H1 (cell line): ENCODE results near the gene CANT1. TPM values are rescaled to one million over a fixed set of nuclear protein-coding genes. Genes with fewer than 3 reads are reported as not detected.

Experiments used
- CTCF ChIA-PET: fragments of 300-600 bp; sonication (Branson Sonifier 250); formaldehyde crosslinking; loops from one replicate; lab custom pipeline; 2021; ENCODE audit not compliant: partially characterized antibody; lab: Charles Lee
- POLR2A ChIA-PET: fragments of 300-600 bp; sonication (Branson Sonifier 250); formaldehyde crosslinking; loops from one replicate; lab custom pipeline; 2021; ENCODE audit warnings: inconsistent platforms; ENCODE audit not compliant: partially characterized antibody; lab: Charles Lee
- DNase-seq, 2 experiments: peaks; one replicate each; pipeline versions ENCODE4 v3.0.0 to v3.0.0-alpha.2; 2010 to 2022; ENCODE audit warnings: low spot score in 2 of 2, low read depth in 1 of 2, mixed read lengths in 1 of 2
- FAIRE-seq: peaks from 2 replicates; lab custom pipeline; 2011; peaks lifted over from hg19 to GRCh38; lab: Jason Lieb, UNC
- H2AFZ ChIP-seq: 2 replicates; pipeline ENCODE4 v1.8.1; 2012; ENCODE audit warnings: low read length, inconsistent platforms
- H2AK5ac ChIP-seq: 2 replicates; pipeline ENCODE4 v1.6.1; 2013; ENCODE audit warnings: low read depth, low read length
- H2BK120ac ChIP-seq: replicated peaks from 2 replicates; pipeline ENCODE3; 2013; ENCODE audit warnings: low read depth, low read length, inconsistent platforms
- H2BK12ac ChIP-seq: 2 replicates; pipeline ENCODE4 v1.6.1; 2013; ENCODE audit warnings: low read depth, low read length
- H2BK15ac ChIP-seq: 2 replicates; pipeline ENCODE4 v1.6.1; 2013; ENCODE audit warnings: low read length
- H2BK20ac ChIP-seq: 2 replicates; pipeline ENCODE4 v1.6.1; 2013; ENCODE audit warnings: low read length
- H2BK5ac ChIP-seq: 2 replicates; pipeline ENCODE4 v1.6.1; 2013; ENCODE audit warnings: low read depth, low read length
- H3K14ac ChIP-seq: 2 replicates; pipeline ENCODE4 v1.6.1; 2013; ENCODE audit warnings: inconsistent platforms; ENCODE audit not compliant: insufficient read length
- H3K18ac ChIP-seq: 2 replicates; pipeline ENCODE4 v1.6.1; 2013; ENCODE audit warnings: low read length; ENCODE audit errors: extremely low read depth
- H3K23ac ChIP-seq: 2 replicates; pipeline ENCODE4 v1.6.1; 2013; ENCODE audit warnings: inconsistent platforms; ENCODE audit not compliant: insufficient read length
- H3K23me2 ChIP-seq: 2 replicates; pipeline ENCODE4 v1.6.1; 2013; ENCODE audit warnings: low read depth, low read length
- H3K27ac ChIP-seq: 2 replicates; pipeline ENCODE4 v1.6.1; 2011; ENCODE audit warnings: low read depth, low read length, inconsistent platforms
- H3K27me3 ChIP-seq, 4 experiments: replicated peaks in 1 of 4; 1 replicate in 1 of 4; 2 replicates in 3 of 4; pipeline versions ENCODE4 v1.6.1 to v1.8.1; 2011 to 2013; ENCODE audit warnings: low read length in 3 of 4, mild to moderate bottlenecking in 3 of 4, inconsistent platforms in 2 of 4, mixed read lengths in 2 of 4, moderate library complexity in 1 of 4; ENCODE audit not compliant: control insufficient read depth in 3 of 4, insufficient read depth in 3 of 4; ENCODE audit errors: extremely low read depth in 1 of 4
- H3K36me3 ChIP-seq, 4 experiments: 2 replicates each; pipeline versions ENCODE4 v1.6.1 to v1.8.1; 2011 to 2013; ENCODE audit warnings: mild to moderate bottlenecking in 4 of 4, low read length in 3 of 4, moderate library complexity in 2 of 4, control low read depth in 1 of 4, inconsistent platforms in 1 of 4; ENCODE audit not compliant: insufficient read depth in 4 of 4, control insufficient read depth in 2 of 4
- H3K4ac ChIP-seq: replicated peaks from 2 replicates; pipeline ENCODE3; 2013; ENCODE audit warnings: low read length, low read depth, mixed read lengths, inconsistent platforms; ENCODE audit not compliant: insufficient read length
- H3K4me1 ChIP-seq, 4 experiments: replicated peaks in 1 of 4; 1 replicate in 1 of 4; 2 replicates in 3 of 4; pipeline versions ENCODE4 v1.6.1 to v1.8.1; 2011 to 2013; ENCODE audit warnings: low read length in 3 of 4, inconsistent platforms in 2 of 4, mixed read lengths in 1 of 4; ENCODE audit not compliant: insufficient read depth in 4 of 4, control insufficient read depth in 3 of 4
- H3K4me2 ChIP-seq, 2 experiments: 2 replicates each; pipeline versions ENCODE4 v1.6.1 to v1.8.1; 2011 to 2013; ENCODE audit warnings: low read depth in 2 of 2, low read length in 2 of 2, control low read depth in 1 of 2, inconsistent platforms in 1 of 2, mild to moderate bottlenecking in 1 of 2; ENCODE audit not compliant: insufficient read depth in 1 of 2
- H3K4me3 ChIP-seq, 4 experiments: fragments of 200-600, 300-600 bp in 1 of 4; sonication (generic), shearing (Covaris generic), sonication (Bioruptor Twin) in 1 of 4; 2 replicates each; pipeline versions ENCODE4 v1.5.1 to v1.8.1; 2011 to 2016; ENCODE audit warnings: low read length in 4 of 4, low read depth in 3 of 4, control low read depth in 2 of 4, inconsistent platforms in 2 of 4, mild to moderate bottlenecking in 2 of 4, mixed read lengths in 1 of 4, moderate library complexity in 1 of 4; ENCODE audit not compliant: insufficient read depth in 2 of 4; ENCODE audit errors: extremely low read depth in 1 of 4
- H3K56ac ChIP-seq: replicated peaks from 2 replicates; pipeline ENCODE3; 2013; ENCODE audit warnings: low read depth, mild to moderate bottlenecking, mixed read lengths, low read length, inconsistent platforms; ENCODE audit not compliant: insufficient read length
- H3K79me1 ChIP-seq: 2 replicates; pipeline ENCODE4 v1.6.1; 2013; ENCODE audit warnings: low read depth, low read length, control low read depth
- H3K79me2 ChIP-seq, 2 experiments: 2 replicates each; pipeline versions ENCODE4 v1.6.1 to v1.8.1; 2012 to 2013; ENCODE audit warnings: low read length in 2 of 2, mild to moderate bottlenecking in 2 of 2, inconsistent platforms in 1 of 2; ENCODE audit not compliant: insufficient read depth in 2 of 2, control insufficient read depth in 1 of 2
- H3K9ac ChIP-seq, 4 experiments: replicated peaks in 1 of 4; 1 replicate in 1 of 4; 2 replicates in 3 of 4; pipeline versions ENCODE4 v1.6.1 to v1.8.1; 2011 to 2013; ENCODE audit warnings: low read depth in 3 of 4, low read length in 3 of 4, control low read depth in 2 of 4, mild to moderate bottlenecking in 2 of 4, moderate library complexity in 2 of 4, inconsistent platforms in 1 of 4; ENCODE audit errors: extremely low read depth in 1 of 4
- H3K9me3 ChIP-seq, 2 experiments: 2 replicates each; pipeline versions ENCODE4 v1.6.1 to v1.8.1; 2012 to 2013; ENCODE audit warnings: mild to moderate bottlenecking in 2 of 2, moderate library complexity in 2 of 2, control low read depth in 1 of 2, inconsistent platforms in 1 of 2, low read depth in 1 of 2, low read length in 1 of 2, mixed read lengths in 1 of 2; ENCODE audit not compliant: insufficient read depth in 2 of 2
- H4K20me1 ChIP-seq, 2 experiments: replicated peaks in 1 of 2; 2 replicates each; pipeline versions ENCODE3 to v1.8.1; 2011 to 2013; ENCODE audit warnings: inconsistent platforms in 2 of 2, low read length in 2 of 2, mild to moderate bottlenecking in 1 of 2; ENCODE audit not compliant: insufficient read depth in 2 of 2, control insufficient read depth in 1 of 2
- H4K5ac ChIP-seq: 2 replicates; pipeline ENCODE4 v1.6.1; 2013; ENCODE audit warnings: low read length, low read depth, mixed read lengths, inconsistent platforms; ENCODE audit not compliant: insufficient read length
- H4K8ac ChIP-seq: 2 replicates; pipeline ENCODE4 v1.8.0; 2013; ENCODE audit warnings: mild to moderate bottlenecking, moderate library complexity, low read length, inconsistent platforms; ENCODE audit not compliant: insufficient read depth; ENCODE audit errors: extremely low read depth
- H4K91ac ChIP-seq: replicated peaks from 2 replicates; pipeline ENCODE3; 2013; ENCODE audit warnings: low read length, mixed read lengths, inconsistent platforms; ENCODE audit not compliant: insufficient read length
- WGBS, 2 experiments: shearing (Covaris generic) in 1 of 2; methylation state at CpG; one replicate each; pipeline versions ENCODE4 v1.1.6 to v1.1.7; 2013 to 2015; ENCODE audit warnings: low lambda C conversion rate in 2 of 2, mixed read lengths in 2 of 2, inconsistent platforms in 1 of 2, low coverage in 1 of 2, missing lambda C conversion rate in 1 of 2; ENCODE audit not compliant: insufficient replicate concordance in 2 of 2, insufficient coverage in 1 of 2, insufficient read length in 1 of 2; ENCODE audit errors: extremely low coverage in 1 of 2, missing lambda C conversion rate in 1 of 2; 5-methylcytosine and 5-hydroxymethylcytosine counted together
- polyA plus RNA-seq, 7 experiments: library from polyadenylated mRNA; depleted of rRNA in 3 of 7; stranded (reverse) in 5 of 7; unstranded in 2 of 7; fragments of >200 nt in 5 of 7; fragments of 200-250 nt in 2 of 7; gene quantifications; 1 replicate in 5 of 7; 2 replicates in 1 of 7; 4 replicates in 1 of 7; pipeline versions ENCODE4 v1.2.1 to v1.2.3, GENCODE V29; 2011 to 2013; ENCODE audit warnings: missing spikeins in 2 of 7, mixed read lengths in 2 of 7
- total RNA-seq: library from RNA; stranded (reverse); fragmentation: NEBNext Ultra II Directional; extraction: Animal tissue kit (Norgen Biotek cat#: 25700); gene quantifications from 2 replicates; pipeline ENCODE4 v1.2.1, GENCODE V29; 2021

Gene CANT1
- total and polyA plus RNA-seq, 2 of the 8 experiments (the other 6 are each of a cell fraction or from before 2014, with no cell fraction given) = 23.0 to 32.6 TPM

- POLR2A ChIA-PET = interaction anchor here (0.7 kb wide), 1 partner anchor 81 kb away, joined by 3 read pairs; no protein-coding TSS in a partner anchor
- no peak for FAIRE-seq
These were observed 35.6 kb downstream of the CANT1 start for GRCh38 chr17:78973792-78974520.

More at GRCh38 chr17:78973792-78974520, 35.6 kb downstream of the CANT1 start:
- peaks cover 0 to 5% of the 10 kb centered on the region in 2 experiments for H4K20me1 ChIP-seq
- H4K8ac ChIP-seq = no peak overlapping the region
- no peaks in the 10 kb centered on the region for H3K23me2 ChIP-seq
- 85% methylated on average over 21 of the region's 23 CpGs; no CpG with 5 or more reads in 1 of the 2 experiments for whole genome bisulfite sequencing, 2 experiments
- H2AK5ac ChIP-seq = 0 out of 2 replicates have a peak overlapping the region, but pooled peaks have one; percentile 30
- no peaks in the 10 kb centered on the region; a peak in 1 of 4 replicates for H3K79me2 ChIP-seq
- H3K27me3 ChIP-seq = no peaks in the 10 kb centered on the region
- CTCF ChIA-PET = interaction anchor here (0.6 to 5.4 kb wide), 7 partner anchors 10 to 131 kb away, joined by 3 to 35 read pairs (median 4); no protein-coding TSS in a partner anchor
- peak overlapping the region; percentile 39; the same call in 1 of the 2 replicates for H2BK12ac ChIP-seq
- no peaks in the 10 kb centered on the region; a peak in 2 of 8 replicates for H3K36me3 ChIP-seq
- H3K27ac ChIP-seq = no peak overlapping the region
- H3K18ac ChIP-seq = no peak overlapping the region
- no peak overlapping the region for H3K23ac ChIP-seq
- H2BK15ac ChIP-seq = peak overlapping the region; percentile 16; the same call in 1 of the 2 replicates
- H2AFZ ChIP-seq = no peak overlapping the region
- no peak overlapping the region for H2BK5ac ChIP-seq
- H3K79me1 ChIP-seq = no peaks in the 10 kb centered on the region
- no peak overlapping the region for H4K91ac ChIP-seq
- H3K9ac ChIP-seq = no peak overlapping the region
- no peak overlapping the region for H2BK20ac ChIP-seq
- H3K56ac ChIP-seq = no peak overlapping the region
- H3K14ac ChIP-seq = no peak overlapping the region
- no peak overlapping the region for H2BK120ac ChIP-seq
- H3K4me3 ChIP-seq = no peak overlapping the region
- no peak overlapping the region for H3K4ac ChIP-seq
- H3K9me3 ChIP-seq = no peaks in the 10 kb centered on the region
- H3K4me2 ChIP-seq = no peak overlapping the region
- H3K4me1 ChIP-seq = peaks cover 0 to 8% (median 6%) of the 10 kb centered on the region in 4 experiments; a peak in 4 of 7 replicates
- no peak for DNase-seq
- no peak overlapping the region for H4K5ac ChIP-seq
